ACC112 (cell line): ENCODE results near the gene PPM1A.

Experiments
- H2AFZ ChIP-seq: fragments of 200-600 bp; sonication (generic); one replicate; pipeline ENCODE4 v1.6.0; 2017; ENCODE audit warnings: antibody characterized with exemption, low read length; ENCODE audit not compliant: unreplicated experiment
- H3K27ac ChIP-seq: fragments of 200-600 bp; sonication (generic); 2 replicates; pipeline ENCODE4 v1.5.1; 2014; ENCODE audit warnings: low read depth, mild to moderate bottlenecking, antibody characterized with exemption, low read length, moderate library complexity
- H3K27me3 ChIP-seq: fragments of 200-600 bp; sonication (generic); 2 replicates; pipeline ENCODE4 v1.6.1; 2014; ENCODE audit warnings: mild to moderate bottlenecking, antibody characterized with exemption, low read length, moderate library complexity, mixed read lengths; ENCODE audit not compliant: insufficient read depth
- H3K36me3 ChIP-seq: fragments of 200-600 bp; sonication (generic); 2 replicates; pipeline ENCODE4 v1.6.1; 2016; ENCODE audit warnings: mild to moderate bottlenecking, antibody characterized with exemption, low read length, moderate library complexity, mixed read lengths; ENCODE audit not compliant: insufficient read depth
- H3K4me1 ChIP-seq: fragments of 200-600 bp; sonication (generic); one replicate; pipeline ENCODE4 v1.6.1; 2016; ENCODE audit warnings: low read length, mixed read lengths; ENCODE audit not compliant: insufficient read depth, unreplicated experiment, control insufficient read depth
- H3K4me3 ChIP-seq: fragments of 200-600 bp; sonication (generic); 2 replicates; pipeline ENCODE4 v1.5.1; 2014; ENCODE audit warnings: mild to moderate bottlenecking, low read depth, low read length
- H3K79me2 ChIP-seq: fragments of 200-600 bp; sonication (generic); one replicate; pipeline ENCODE4 v1.6.0; 2016; ENCODE audit warnings: low read length; ENCODE audit not compliant: control insufficient read depth, unreplicated experiment, insufficient read depth

PPM1A gene

DNA sequence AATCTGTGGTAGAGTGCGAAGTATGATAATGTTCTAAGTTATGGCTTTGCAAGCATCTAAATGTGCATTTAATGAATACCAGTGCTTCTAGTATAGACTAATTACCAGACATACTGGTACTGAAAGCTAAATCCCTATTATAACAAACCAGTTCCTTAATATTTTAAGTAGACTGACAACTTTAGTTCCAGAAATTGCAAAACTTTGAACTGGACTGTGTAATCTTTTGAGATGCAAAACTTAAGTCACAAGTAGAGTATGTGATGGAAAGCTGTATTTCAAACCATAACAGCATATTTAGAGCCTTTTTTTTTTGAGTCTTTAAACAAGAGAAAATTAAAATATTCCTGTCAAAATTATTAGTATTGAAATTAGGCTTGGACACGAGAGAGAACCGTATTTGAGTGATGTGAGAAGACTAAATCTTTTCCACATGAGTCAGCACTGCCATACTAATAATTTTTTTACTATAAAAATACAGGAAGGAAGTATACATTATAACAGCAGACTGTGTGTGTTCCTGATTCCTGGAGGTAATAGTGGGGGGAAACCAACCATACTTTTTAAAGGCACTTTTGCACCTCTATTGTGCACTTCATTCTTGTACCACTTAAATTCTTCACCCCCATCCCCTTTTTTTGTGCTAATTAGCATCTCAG is 45.5 kb downstream of the PPM1A start:
- Histone ChIP-seq H3K4me3 (no peak overlapping the region), H3K4me1 (peaks cover 9% of the 10 kb centered on the region), H3K27me3 (no peaks in the 10 kb centered on the region), H3K79me2 (no peaks in the 10 kb centered on the region), H3K36me3 (peaks cover 16% of the 10 kb centered on the region), H3K27ac (no peak overlapping the region), H2AFZ (no peak overlapping the region)

GRCh38 chr14:60300019-60300418 is 51.0 kb downstream of the PPM1A start:
- H3K79me2 ChIP-seq = no peaks in the 10 kb centered on the region
- H3K36me3 ChIP-seq = no peaks in the 10 kb centered on the region
- H3K27me3 ChIP-seq = no peaks in the 10 kb centered on the region
- H3K27ac ChIP-seq = no peak overlapping the region
- peaks cover under 1% of the 10 kb centered on the region for H3K4me1 ChIP-seq
- H3K4me3 ChIP-seq = no peak overlapping the region
- H2AFZ ChIP-seq = no peak overlapping the region

DNA sequence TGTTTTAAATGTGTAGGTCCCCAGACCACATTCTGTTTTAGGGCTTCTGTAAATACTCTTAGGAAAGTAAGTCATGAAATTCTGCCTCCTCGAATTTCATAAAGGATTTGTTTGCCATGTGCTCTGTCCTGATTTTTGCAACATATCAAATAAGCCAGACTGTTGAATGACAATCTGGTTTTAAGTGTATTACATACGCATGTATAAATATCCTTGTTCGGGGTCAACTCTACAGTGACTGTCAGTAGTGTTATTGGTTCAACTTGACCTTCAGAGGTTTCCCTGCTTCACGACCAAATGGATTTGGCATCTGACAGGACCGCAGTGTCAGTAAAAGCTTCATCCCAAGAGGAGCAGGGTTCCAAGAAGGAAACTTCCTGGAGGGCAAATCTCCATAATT is 52.7 kb downstream of the PPM1A start:
- Histone ChIP-seq H3K79me2 (no peaks in the 10 kb centered on the region), H3K36me3 (no peaks in the 10 kb centered on the region), H3K27ac (no peak overlapping the region)

GRCh38 chr14:60302663-60303062 is 53.6 kb downstream of the PPM1A start:
- no peak overlapping the region for H3K27ac ChIP-seq

More for the DNA sequence above, 52.7 kb downstream of the PPM1A start:
- Histone ChIP-seq H3K27me3 (no peaks in the 10 kb centered on the region), H3K4me3 (no peak overlapping the region), H3K4me1 (no peaks in the 10 kb centered on the region), H2AFZ (no peak overlapping the region)

DNA sequence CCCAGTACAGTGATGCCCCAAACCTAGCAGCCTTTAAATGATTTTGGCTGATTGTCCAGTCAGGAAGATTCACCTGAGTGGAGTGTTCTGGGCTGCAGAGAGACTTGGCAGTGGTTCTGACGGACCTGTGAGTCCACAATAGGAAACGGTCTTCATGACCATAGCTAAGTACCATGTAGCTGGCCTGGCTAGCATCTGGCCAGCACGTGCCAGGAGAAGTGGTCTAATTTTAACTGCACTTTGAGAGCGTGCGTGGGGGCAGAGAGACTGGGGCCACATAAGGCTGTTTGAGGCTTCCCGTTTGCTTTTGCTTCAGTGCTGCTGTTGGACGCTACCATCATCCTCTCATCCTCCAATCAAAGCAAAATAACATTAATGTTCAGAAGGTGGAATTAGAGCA is 54.7 kb downstream of the PPM1A start:
- Histone ChIP-seq H3K4me1 (no peaks in the 10 kb centered on the region), H3K36me3 (no peaks in the 10 kb centered on the region), H3K79me2 (no peaks in the 10 kb centered on the region), H3K27ac (no peak overlapping the region), H3K4me3 (no peak overlapping the region), H2AFZ (no peak overlapping the region), H3K27me3 (no peaks in the 10 kb centered on the region)

More at GRCh38 chr14:60302663-60303062, 53.6 kb downstream of the PPM1A start:
- Histone ChIP-seq H3K36me3 (no peaks in the 10 kb centered on the region), H3K4me3 (no peak overlapping the region), H3K27me3 (no peaks in the 10 kb centered on the region), H2AFZ (no peak overlapping the region), H3K4me1 (no peaks in the 10 kb centered on the region), H3K79me2 (no peaks in the 10 kb centered on the region)

GRCh38 chr14:60304509-60304908 is 55.5 kb downstream of the PPM1A start:
- no peaks in the 10 kb centered on the region for H3K4me1 ChIP-seq
- no peaks in the 10 kb centered on the region for H3K79me2 ChIP-seq
- no peak overlapping the region for H3K27ac ChIP-seq
- H2AFZ ChIP-seq = no peak overlapping the region
- H3K36me3 ChIP-seq = no peaks in the 10 kb centered on the region
- no peak overlapping the region for H3K4me3 ChIP-seq
- no peaks in the 10 kb centered on the region for H3K27me3 ChIP-seq

- Histone ChIP-seq H3K36me3 (no peaks in the 10 kb centered on the region), H3K4me3 (no peak overlapping the region), H3K27me3 (peaks cover 14% of the 10 kb centered on the region; the same call in 1 of the 2 replicates), H2AFZ (no peak overlapping the region), H3K27ac (no peak overlapping the region), H3K4me1 (peaks cover 4% of the 10 kb centered on the region), H3K79me2 (no peaks in the 10 kb centered on the region)
Observed at GRCh38 chr14:60309867-60310552, 61.0 kb downstream of the PPM1A start.

- Histone ChIP-seq H3K4me3 (no peak overlapping the region), H2AFZ (no peak overlapping the region), H3K36me3 (no peaks in the 10 kb centered on the region), H3K27me3 (peaks cover 28% of the 10 kb centered on the region), H3K27ac (no peak overlapping the region), H3K79me2 (no peaks in the 10 kb centered on the region), H3K4me1 (peaks cover 4% of the 10 kb centered on the region)
Observed at GRCh38 chr14:60311417-60311816, 62.4 kb downstream of the PPM1A start.

DNA sequence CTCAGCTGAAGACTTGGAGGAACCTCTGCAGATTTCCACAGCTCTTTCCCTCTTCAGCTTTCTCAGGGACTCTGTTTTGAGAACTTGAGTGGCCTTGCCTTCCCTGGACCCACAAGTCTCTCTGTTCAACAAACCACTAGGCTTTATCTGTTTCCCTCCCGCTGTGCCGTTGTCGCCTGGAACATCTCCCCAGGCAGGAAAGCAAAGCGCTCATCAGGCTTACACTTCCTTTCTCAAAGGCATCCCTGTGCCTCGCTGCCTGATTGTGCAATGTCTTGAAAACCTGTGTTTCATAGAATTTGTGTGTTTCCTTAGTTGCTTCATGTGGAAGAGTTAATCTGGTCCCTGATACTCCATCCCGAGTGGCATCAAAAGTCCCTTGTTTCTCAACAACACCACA is 64.1 kb downstream of the PPM1A start:
- H3K27ac ChIP-seq = no peak overlapping the region
- H3K79me2 ChIP-seq = no peaks in the 10 kb centered on the region
- H3K4me1 ChIP-seq = peaks cover 4% of the 10 kb centered on the region
- H3K4me3 ChIP-seq = no peak overlapping the region
- peaks cover 44% of the 10 kb centered on the region for H3K27me3 ChIP-seq
- H3K36me3 ChIP-seq = no peaks in the 10 kb centered on the region
- H2AFZ ChIP-seq = no peak overlapping the region

- Histone ChIP-seq H3K27me3 (peaks cover 64% of the 10 kb centered on the region), H2AFZ (no peak overlapping the region), H3K27ac (no peak overlapping the region), H3K4me3 (no peak overlapping the region), H3K79me2 (no peaks in the 10 kb centered on the region), H3K4me1 (peaks cover 4% of the 10 kb centered on the region), H3K36me3 (no peaks in the 10 kb centered on the region)
Observed at GRCh38 chr14:60315196-60315990, 66.4 kb downstream of the PPM1A start.
